ENCODE data around the gene PNLDC1. TPM values are rescaled to one million over a fixed set of nuclear protein-coding genes. Genes with fewer than 3 reads are reported as not detected.

PNLDC1 gene
- total RNA-seq, 1 donor from 2014 or later = 0.11 TPM

GRCh38 chr6:159761873-159762680 lies 38.0 kb upstream of the PNLDC1 start, which contains the start of gene ACAT2:
Gene ACAT2 (plus strand): TSS chr6:159762045. CDS start chr6:159762088, 43 bp downstream.
- no peak for FAIRE-seq
- DNase-seq (ENCODE audit: low read depth) = peak; percentile 90
- H3K4me2 ChIP-seq (ENCODE audit: low read length) = peak within 1 kb of the TSS; percentile 98
- TF ChIP-seq EZH2 (IDR thresholded peaks at IDR 0.05; ENCODE audit: insufficient read depth, low read length) (no peak), CTCF (IDR thresholded peaks at IDR 0.05; ENCODE audit: insufficient read depth, low read depth, low read length) (no peak)
- H3K9me3 ChIP-seq (ENCODE audit: insufficient read depth, low read depth, low read length) = no peaks in the 10 kb centered on the region
- H3K36me3 Mint-ChIP-seq (ENCODE audit: low read depth, unreplicated experiment) = peaks cover 24% of the 10 kb centered on the region
- peaks cover 40% of the 10 kb centered on the region for H3K4me1 Mint-ChIP-seq (ENCODE audit: low read depth, unreplicated experiment)
- H3K27ac Mint-ChIP-seq (ENCODE audit: unreplicated experiment) = peak within 1 kb of the TSS; percentile 99
- H2AFZ ChIP-seq (ENCODE audit: low read depth, low read length) = peak within 1 kb of the TSS; percentile 90
- H3K4me1 ChIP-seq (ENCODE audit: insufficient read depth, low read length) = peaks cover 42% of the 10 kb centered on the region
- H3K4me3 Mint-ChIP-seq (ENCODE audit: unreplicated experiment) = peak within 1 kb of the TSS; percentile 89
- peaks cover 25% of the 10 kb centered on the region for H3K36me3 ChIP-seq (ENCODE audit: insufficient read depth, low read length)
- peaks cover 23% of the 10 kb centered on the region for H3K79me2 ChIP-seq (ENCODE audit: insufficient read depth, low read length)
- H3K9me3 Mint-ChIP-seq (ENCODE audit: unreplicated experiment) = no peaks in the 10 kb centered on the region
- peak within 1 kb of the TSS; percentile 86 for H3K9ac ChIP-seq (ENCODE audit: low read length)
- peak within 1 kb of the TSS; percentile 87 for H3K4me3 ChIP-seq (ENCODE audit: insufficient read depth, low read depth, low read length)
- peaks cover 17% of the 10 kb centered on the region for H4K20me1 ChIP-seq (ENCODE audit: insufficient read depth, low read length)
- peak within 1 kb of the TSS; percentile 91 for H3K27ac ChIP-seq (ENCODE audit: low read depth, low read length)
- no peaks in the 10 kb centered on the region for H3K27me3 Mint-ChIP-seq (ENCODE audit: low read depth, unreplicated experiment)
- no peaks in the 10 kb centered on the region for H3K27me3 ChIP-seq (ENCODE audit: insufficient read depth, low read length)

GRCh38 chr6:159762681-159763293 lies 37.3 kb upstream of the PNLDC1 start:
- Histone ChIP-seq H3K36me3 (ENCODE audit: insufficient read depth, low read length) (peaks cover 30% of the 10 kb centered on the region), H3K79me2 (ENCODE audit: insufficient read depth, low read length) (peaks cover 24% of the 10 kb centered on the region), H2AFZ (ENCODE audit: low read depth, low read length) (peak overlapping the region; percentile 51), H3K9me3 (ENCODE audit: insufficient read depth, low read depth, low read length) (no peaks in the 10 kb centered on the region), H4K20me1 (ENCODE audit: insufficient read depth, low read length) (peaks cover 18% of the 10 kb centered on the region), H3K9ac (ENCODE audit: low read length) (peak overlapping the region; percentile 86), H3K27me3 (ENCODE audit: insufficient read depth, low read length) (no peaks in the 10 kb centered on the region), H3K4me1 (ENCODE audit: insufficient read depth, low read length) (peaks cover 41% of the 10 kb centered on the region), H3K4me2 (ENCODE audit: low read length) (peak overlapping the region; percentile 98), H3K4me3 (ENCODE audit: insufficient read depth, low read depth, low read length) (peak overlapping the region; percentile 87), H3K27ac (ENCODE audit: low read depth, low read length) (peak overlapping the region; percentile 91)
- Mint-ChIP-seq H3K27ac (ENCODE audit: unreplicated experiment) (peak overlapping the region; percentile 86), H3K9me3 (ENCODE audit: unreplicated experiment) (no peaks in the 10 kb centered on the region), H3K36me3 (ENCODE audit: low read depth, unreplicated experiment) (peaks cover 29% of the 10 kb centered on the region), H3K4me3 (ENCODE audit: unreplicated experiment) (peak overlapping the region; percentile 89), H3K27me3 (ENCODE audit: low read depth, unreplicated experiment) (no peaks in the 10 kb centered on the region), H3K4me1 (ENCODE audit: low read depth, unreplicated experiment) (peaks cover 38% of the 10 kb centered on the region)
- FAIRE-seq (no peak), DNase-seq (ENCODE audit: low read depth) (no peak)
- TF ChIP-seq EZH2 (IDR thresholded peaks at IDR 0.05; ENCODE audit: insufficient read depth, low read length) (no peak), CTCF (IDR thresholded peaks at IDR 0.05; ENCODE audit: insufficient read depth, low read depth, low read length) (no peak)
